ENCODE data around the gene CASTOR1.

CASTOR1 gene

DNA sequence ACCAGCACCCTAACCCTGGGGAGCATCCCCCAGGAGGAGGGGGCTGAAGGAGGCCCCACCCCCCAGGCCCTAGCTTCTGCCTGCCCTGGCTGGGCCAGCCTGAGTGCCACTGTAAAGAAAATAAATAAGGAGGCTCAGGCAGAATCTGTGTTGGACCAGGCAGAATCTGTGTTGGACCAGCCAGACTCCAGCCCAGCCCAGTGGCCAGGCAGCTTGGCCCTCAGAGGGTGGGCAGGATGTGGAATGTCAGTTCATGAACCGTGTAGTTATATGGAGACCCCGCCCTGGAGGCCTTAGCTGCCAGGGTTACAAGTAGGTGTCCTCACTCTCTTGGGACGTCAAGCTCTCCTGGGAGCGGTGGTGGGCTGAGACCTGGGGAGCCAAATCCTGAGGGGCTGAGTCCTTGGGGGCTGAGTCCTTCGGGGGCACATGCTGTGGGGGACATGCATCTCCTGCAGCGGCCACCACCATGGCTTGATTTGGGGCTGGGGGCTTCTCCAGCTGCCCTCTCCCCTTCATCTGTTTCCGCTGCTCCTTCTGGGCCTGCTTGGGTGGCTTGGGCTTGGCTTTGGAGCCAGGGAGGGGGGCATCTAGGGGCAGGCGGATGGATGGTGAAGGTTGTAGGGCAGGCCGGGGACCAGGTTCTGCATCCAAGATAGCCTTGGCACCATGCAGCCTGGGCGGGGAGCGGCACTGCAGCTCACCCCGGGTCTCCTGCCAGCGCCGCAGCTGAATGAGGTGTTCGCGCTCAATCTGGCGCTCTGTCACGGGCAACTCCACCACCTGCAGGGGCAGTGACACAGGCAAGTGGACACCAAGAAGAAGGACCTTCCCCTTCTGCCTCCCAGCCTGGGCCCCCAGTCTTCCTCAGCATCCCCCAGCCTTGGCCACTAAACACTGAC, 3.0 kb upstream of the CASTOR1 start:
- peaks cover 3 to 52% of the 10 kb centered on the region in 2 experiments; a peak in 2 of 3 replicates for H3K36me3 ChIP-seq (ENCODE audit: control insufficient read depth in 2 of 2, insufficient read depth in 1 of 2, low read length in 2 of 2)

GRCh38 chr22:30291058-30291892, 2.0 kb upstream of the CASTOR1 start:
- Histone ChIP-seq H3K27ac (ENCODE audit: extremely low read depth, low read depth, low read length) (no peak overlapping the region), H3K4me3 (ENCODE audit: low read depth, low read length) (no peak overlapping the region), H3K36me3 (ENCODE audit: control insufficient read depth in 2 of 2, insufficient read depth in 1 of 2, low read length in 2 of 2) (peaks cover 0 to 48% of the 10 kb centered on the region in 2 experiments; a peak in 1 of 3 replicates), H3K4me1 (ENCODE audit: control insufficient read depth, insufficient read depth, low read length) (no peaks in the 10 kb centered on the region; the same call in 1 of the 2 replicates), H3K9me3 (ENCODE audit: control insufficient read depth, insufficient read depth, low read depth, low read length) (no peaks in the 10 kb centered on the region)
- CTCF ChIA-PET: interaction anchor here (0.6 to 3.2 kb wide), 5 partner anchors 27 to 851 kb away, joined by 3 to 13 read pairs (median 4); no protein-coding TSS in a partner anchor
- POLR2A ChIA-PET: interaction anchor here (0.6 to 4.2 kb wide), 5 partner anchors 9 to 965 kb away, joined by 5 to 34 read pairs (median 7); partner anchors contain the start of genes CCDC157, SEC14L2, SF3A1 and TBC1D10A
- peak; percentile 77 for TF ChIP-seq GLIS2 (tag by site-specific recombination; IDR thresholded peaks at IDR 0.05)
- no peak; the same call in 1 of the 2 replicates for TF ChIP-seq ZBTB48 (tag by site-specific recombination; IDR thresholded peaks at IDR 0.05)
- no peak for TF ChIP-seq MZF1 (tag by site-specific recombination; IDR thresholded peaks at IDR 0.05; ENCODE audit: borderline replicate concordance)
- no peak for TF ChIP-seq ZNF510 (tag by site-specific recombination; IDR thresholded peaks at IDR 0.05; ENCODE audit: insufficient replicate concordance)
- TF ChIP-seq SP7 (tag by site-specific recombination; IDR thresholded peaks at IDR 0.05): no peak
- TF ChIP-seq ZIC2 (tag by site-specific recombination; IDR thresholded peaks at IDR 0.05): 0 out of 2 replicates have a peak, but pooled peaks have one; percentile 26
- no peak for TF ChIP-seq ZNF677 (tag by site-specific recombination; IDR thresholded peaks at IDR 0.05)
- TF ChIP-seq SCRT1 (tag by site-specific recombination; IDR thresholded peaks at IDR 0.05; ENCODE audit: borderline replicate concordance): no peak
- no peak for TF ChIP-seq TSHZ1 (tag by site-specific recombination; IDR thresholded peaks at IDR 0.05; ENCODE audit: borderline replicate concordance)
- TF ChIP-seq KLF10 (tag by site-specific recombination; IDR thresholded peaks at IDR 0.05): no peak
- TF ChIP-seq, protein P1, sequence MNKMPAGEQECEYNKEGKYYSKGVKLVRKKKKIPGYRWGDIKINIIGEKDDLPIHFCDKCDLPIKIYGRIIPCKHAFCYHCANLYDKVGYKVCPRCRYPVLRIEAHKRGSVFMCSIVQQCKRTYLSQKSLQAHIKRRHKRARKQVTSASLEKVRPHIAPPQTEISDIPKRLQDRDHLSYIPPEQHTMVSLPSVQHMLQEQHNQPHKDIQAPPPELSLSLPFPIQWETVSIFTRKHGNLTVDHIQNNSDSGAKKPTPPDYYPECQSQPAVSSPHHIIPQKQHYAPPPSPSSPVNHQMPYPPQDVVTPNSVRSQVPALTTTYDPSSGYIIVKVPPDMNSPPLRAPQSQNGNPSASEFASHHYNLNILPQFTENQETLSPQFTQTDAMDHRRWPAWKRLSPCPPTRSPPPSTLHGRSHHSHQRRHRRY (tag by site-specific recombination; IDR thresholded peaks at IDR 0.05): no peak
- TF ChIP-seq SP2 (tag by site-specific recombination; IDR thresholded peaks at IDR 0.05): peak; percentile 6; the same call in 1 of the 2 replicates
- TF ChIP-seq OSR2 (tag by site-specific recombination; IDR thresholded peaks at IDR 0.05): peak; percentile 59
- no peak for TF ChIP-seq ZNF248 (tag by site-specific recombination; IDR thresholded peaks at IDR 0.05)
- no peak for TF ChIP-seq ZNF292 (tag by site-specific recombination; IDR thresholded peaks at IDR 0.05; ENCODE audit: borderline replicate concordance, low read depth)
- peak; percentile 72 for TF ChIP-seq GLIS1 (tag by site-specific recombination; IDR thresholded peaks at IDR 0.05)
- no peak for TF ChIP-seq ZNF501 (tag by site-specific recombination; IDR thresholded peaks at IDR 0.05)
- no peak for TF ChIP-seq ZNF626 (tag by site-specific recombination; IDR thresholded peaks at IDR 0.05)
- peak; percentile 20; the same call in 1 of the 2 replicates for TF ChIP-seq ZNF394 (tag by site-specific recombination; IDR thresholded peaks at IDR 0.05; ENCODE audit: borderline replicate concordance)
- TF ChIP-seq ZNF544 (tag by site-specific recombination; IDR thresholded peaks at IDR 0.05): no peak
- TF ChIP-seq ZBTB20 (tag by site-specific recombination; IDR thresholded peaks at IDR 0.05): no peak
- no peak for TF ChIP-seq TCF7L2 (IDR thresholded peaks at IDR 0.05; ENCODE audit: borderline replicate concordance, low read depth, low read length)
- TF ChIP-seq ZBTB1 (tag by site-specific recombination; IDR thresholded peaks at IDR 0.05): no peak

More for the DNA sequence above, 3.0 kb upstream of the CASTOR1 start:
- CTCF ChIA-PET: interaction anchor here (0.6 to 3.2 kb wide), 4 partner anchors 9 to 112 kb away, joined by 3 to 13 read pairs (median 4); no protein-coding TSS in a partner anchor
- H3K4me3 ChIP-seq (ENCODE audit: low read depth, low read length): no peak overlapping the region
- TF ChIP-seq ZNF600 (tag by site-specific recombination; IDR thresholded peaks at IDR 0.05): 0 out of 2 replicates have a peak, but pooled peaks have one; percentile 16
- TF ChIP-seq, protein P2, sequence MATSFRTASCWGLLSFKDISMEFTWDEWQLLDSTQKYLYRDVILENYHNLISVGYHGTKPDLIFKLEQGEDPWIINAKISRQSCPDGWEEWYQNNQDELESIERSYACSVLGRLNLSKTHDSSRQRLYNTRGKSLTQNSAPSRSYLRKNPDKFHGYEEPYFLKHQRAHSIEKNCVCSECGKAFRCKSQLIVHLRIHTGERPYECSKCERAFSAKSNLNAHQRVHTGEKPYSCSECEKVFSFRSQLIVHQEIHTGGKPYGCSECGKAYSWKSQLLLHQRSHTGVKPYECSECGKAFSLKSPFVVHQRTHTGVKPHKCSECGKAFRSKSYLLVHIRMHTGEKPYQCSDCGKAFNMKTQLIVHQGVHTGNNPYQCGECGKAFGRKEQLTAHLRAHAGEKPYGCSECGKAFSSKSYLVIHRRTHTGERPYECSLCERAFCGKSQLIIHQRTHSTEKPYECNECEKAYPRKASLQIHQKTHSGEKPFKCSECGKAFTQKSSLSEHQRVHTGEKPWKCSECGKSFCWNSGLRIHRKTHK (tag by site-specific recombination; IDR thresholded peaks at IDR 0.05): no peak
- no peaks in the 10 kb centered on the region for H3K9me3 ChIP-seq (ENCODE audit: control insufficient read depth, insufficient read depth, low read depth, low read length)
- H3K27ac ChIP-seq (ENCODE audit: extremely low read depth, low read depth, low read length): no peak overlapping the region
- POLR2A ChIA-PET: interaction anchor here (1.0 to 4.2 kb wide), 3 partner anchors 34 to 64 kb away, joined by 3 to 34 read pairs (median 25); partner anchors contain the start of genes CCDC157, SF3A1 and TBC1D10A
- no peaks in the 10 kb centered on the region; the same call in 1 of the 2 replicates for H3K4me1 ChIP-seq (ENCODE audit: control insufficient read depth, insufficient read depth, low read length)
